Measurements from ENCODE around the gene TSPAN1.

Gene TSPAN1

GRCh38 chr1:46174448-46175231 is at the start of gene TSPAN1:
Gene TSPAN1, plus strand, starts transcription at chr1:46175087. Its CDS starts 6,021 bp downstream, at chr1:46181108.
- DNase-seq (ENCODE audit: low read depth in 2 of 2) = no peak

GRCh38 chr1:46128344-46128743 is 46.5 kb upstream of the TSPAN1 start:
- DNase-seq (ENCODE audit: low read depth in 2 of 2) = no peak

- no peak for DNase-seq (ENCODE audit: low read depth in 2 of 2)
Measured at GRCh38 chr1:46130121-46130520, 44.8 kb upstream of the TSPAN1 start.

- no peak for DNase-seq (ENCODE audit: low read depth in 2 of 2)
Measured at GRCh38 chr1:46130606-46131005, 44.3 kb upstream of the TSPAN1 start.

- no peak for DNase-seq (ENCODE audit: low read depth in 2 of 2)
Measured at GRCh38 chr1:46131093-46131492, 43.8 kb upstream of the TSPAN1 start.

- DNase-seq (ENCODE audit: low read depth in 2 of 2) = peak; percentile 8 to 19
Measured at GRCh38 chr1:46131712-46132528, 43.0 kb upstream of the TSPAN1 start.

- DNase-seq (ENCODE audit: low read depth in 2 of 2) = peak; percentile 65 to 81
Measured at GRCh38 chr1:46132529-46133180, 42.2 kb upstream of the TSPAN1 start, which contains the start of gene PIK3R3. Gene PIK3R3, minus strand, starts transcription at chr1:46132629. Its CDS starts 677 bp downstream, at chr1:46131952.

GRCh38 chr1:46133181-46133658 is 41.7 kb upstream of the TSPAN1 start:
- no peak for DNase-seq (ENCODE audit: low read depth in 2 of 2)

- no peak for DNase-seq (ENCODE audit: low read depth in 2 of 2)
Measured at GRCh38 chr1:46133781-46134350, 41.0 kb upstream of the TSPAN1 start.

- no peak for DNase-seq (ENCODE audit: low read depth in 2 of 2)
Measured at GRCh38 chr1:46134660-46135331, 40.1 kb upstream of the TSPAN1 start.

GRCh38 chr1:46136711-46137110 is 38.2 kb upstream of the TSPAN1 start:
- DNase-seq (ENCODE audit: low read depth in 2 of 2) = no peak

- DNase-seq (ENCODE audit: low read depth in 2 of 2) = no peak
Measured at GRCh38 chr1:46137916-46138315, 37.0 kb upstream of the TSPAN1 start.

GRCh38 chr1:46148318-46148717 is 26.6 kb upstream of the TSPAN1 start:
- DNase-seq (ENCODE audit: low read depth in 2 of 2) = no peak

GRCh38 chr1:46150085-46150484 is 24.8 kb upstream of the TSPAN1 start:
- DNase-seq (ENCODE audit: low read depth in 2 of 2) = no peak

- DNase-seq (ENCODE audit: low read depth in 2 of 2) = no peak
Measured at GRCh38 chr1:46152016-46152415, 22.9 kb upstream of the TSPAN1 start.

- DNase-seq (ENCODE audit: low read depth in 2 of 2) = no peak
Measured at GRCh38 chr1:46153228-46153627, 21.7 kb upstream of the TSPAN1 start.

GRCh38 chr1:46153732-46154131 is 21.2 kb upstream of the TSPAN1 start:
- no peak for DNase-seq (ENCODE audit: low read depth in 2 of 2)

- no peak for DNase-seq (ENCODE audit: low read depth in 2 of 2)
Measured at GRCh38 chr1:46157916-46158311, 17.0 kb upstream of the TSPAN1 start.

GRCh38 chr1:46158312-46159281 is 16.3 kb upstream of the TSPAN1 start:
- no peak for DNase-seq (ENCODE audit: low read depth in 2 of 2)

- no peak for DNase-seq (ENCODE audit: low read depth in 2 of 2)
Measured at GRCh38 chr1:46159516-46159915, 15.4 kb upstream of the TSPAN1 start.

Data from stimulated activated CD4-positive, alpha-beta T cell treated with anti-CD3 and anti-CD28 coated beads, Interleukin-1b, Interleukin-23, amount 100 ng/mL, for 4 hours (primary cell).